ENCODE data around the gene PPP2R3A. TPM values are rescaled to one million over a fixed set of nuclear protein-coding genes. Genes with fewer than 3 reads are reported as not detected.

Gene PPP2R3A
- total and polyA plus RNA-seq, 2 experiments from 2014 or later: 6.4 to 15.2 TPM

- H3F3A ChIP-seq (replicated peaks; ENCODE audit: low read depth): no peaks in the 10 kb centered on the region
- H3K79me2 ChIP-seq (replicated peaks; ENCODE audit: insufficient read depth): no peaks in the 10 kb centered on the region
- H3K4me3 Mint-ChIP-seq: no peak overlapping the region
- no peak for TF ChIP-seq EZH2 (IDR thresholded peaks at IDR 0.05; ENCODE audit: low read depth, unreplicated experiment)
- TF ChIP-seq ZNF462 (CRISPR knock-in tag; IDR thresholded peaks at IDR 0.05): no peak
- TF ChIP-seq ZNF114 (CRISPR knock-in tag; IDR thresholded peaks at IDR 0.05): no peak
- TF ChIP-seq JUNB (IDR thresholded peaks at IDR 0.05; ENCODE audit: unreplicated experiment): no peak
- TF ChIP-seq ZNF331 (CRISPR knock-in tag; IDR thresholded peaks at IDR 0.05; ENCODE audit: low read depth): no peak
- no peak for TF ChIP-seq REST (IDR thresholded peaks at IDR 0.05; ENCODE audit: unreplicated experiment)
- TF ChIP-seq CTCF (conservative IDR thresholded peaks at IDR 0.05; ENCODE audit: low read depth in 2 of 2): no peak
- TF ChIP-seq CREB1 (CRISPR knock-in tag; IDR thresholded peaks at IDR 0.05; ENCODE audit: low read depth): no peak
- no peaks in the 10 kb centered on the region for H3K27me3 ChIP-seq (ENCODE audit: insufficient read depth)
- no peaks in the 10 kb centered on the region for H3K9me3 Mint-ChIP-seq
- H2AFZ ChIP-seq: no peak overlapping the region
- no peak overlapping the region for H3K27ac Mint-ChIP-seq
- no peaks in the 10 kb centered on the region for H3K4me1 ChIP-seq (ENCODE audit: insufficient read depth)
- no peak overlapping the region for H3K4me3 ChIP-seq
- no peak overlapping the region for H3K27ac ChIP-seq (ENCODE audit: low read depth)
- ATAC-seq: no peak
- DNase-seq (ENCODE audit: low spot score): no peak
- H3K36me3 Mint-ChIP-seq (ENCODE audit: low read depth): no peaks in the 10 kb centered on the region
- no peaks in the 10 kb centered on the region for H4K20me1 ChIP-seq (replicated peaks; ENCODE audit: insufficient read depth)
- H3K4me1 Mint-ChIP-seq: no peaks in the 10 kb centered on the region
- peaks cover 2% of the 10 kb centered on the region for H3K27me3 Mint-ChIP-seq (ENCODE audit: insufficient read depth, low read depth, poor library complexity)
- H3K4me2 ChIP-seq: no peak overlapping the region
- no peaks in the 10 kb centered on the region for H3K36me3 ChIP-seq (ENCODE audit: insufficient read depth)
- H3K9me2 ChIP-seq (ENCODE audit: insufficient read depth): no peaks in the 10 kb centered on the region
These were observed 139.5 kb downstream of the PPP2R3A start for GRCh38 chr3:136105044-136105443.
